Measurements from ENCODE around the gene PRELID2.
"Not testable (repeated sequence)": the region's sequence is repeated elsewhere in the genome, so short reads cannot be mapped to it uniquely, and the experiment has no call there.

PRELID2 gene

GRCh38 chr5:145840458-145841132 lies 5.5 kb upstream of the PRELID2 start:
- DNase-seq (ENCODE audit: low read depth in 2 of 3, low spot score in 2 of 3), result no peak

DNA sequence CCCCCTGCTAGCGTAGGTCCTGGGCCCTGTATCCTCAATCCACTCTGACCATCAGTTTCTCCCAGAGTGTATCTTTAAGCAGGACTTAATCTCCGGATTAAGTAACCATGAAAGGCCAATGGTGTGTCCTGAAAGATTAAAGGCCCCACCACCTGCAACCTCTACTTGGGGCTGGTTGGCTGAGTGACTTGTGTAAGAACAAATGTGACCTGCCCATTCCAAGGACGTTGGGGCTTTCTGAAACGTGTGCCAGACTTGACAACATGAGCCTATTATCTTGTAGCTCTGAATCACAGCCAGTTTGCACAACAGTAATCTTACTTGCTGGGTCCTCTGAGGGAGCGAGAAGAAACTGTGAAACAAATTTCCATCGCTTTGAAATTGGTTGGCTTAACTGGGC lies 3.1 kb upstream of the PRELID2 start:
- DNase-seq (ENCODE audit: low read depth in 2 of 3, low spot score in 2 of 3), result no peak

DNA sequence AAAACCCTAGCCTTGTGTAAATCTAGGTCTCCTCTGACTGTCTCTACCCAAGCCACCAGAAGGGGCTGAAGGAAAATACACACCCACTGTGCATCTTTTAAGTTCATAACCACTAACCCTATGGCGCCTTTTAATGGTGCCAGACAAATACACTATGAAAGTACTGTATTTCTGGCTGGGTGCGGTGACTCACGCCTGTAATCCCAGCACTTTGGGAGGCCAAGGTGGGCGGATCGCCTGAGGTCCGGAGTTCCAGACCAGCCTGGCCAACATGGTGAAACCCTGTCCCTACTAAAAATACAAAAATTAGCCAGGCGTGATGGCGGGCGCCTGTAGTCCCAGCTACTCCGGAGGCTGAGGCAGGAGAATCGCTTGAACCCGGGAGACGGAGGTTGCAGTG lies 1.1 kb upstream of the PRELID2 start:
- not testable (repeated sequence) for DNase-seq (ENCODE audit: low read depth in 2 of 3, low spot score in 2 of 3)

GRCh38 chr5:145835848-145836239 lies 702 bp upstream of the PRELID2 start:
- DNase-seq (ENCODE audit: low read depth in 2 of 3, low spot score in 2 of 3), result no peak

DNA sequence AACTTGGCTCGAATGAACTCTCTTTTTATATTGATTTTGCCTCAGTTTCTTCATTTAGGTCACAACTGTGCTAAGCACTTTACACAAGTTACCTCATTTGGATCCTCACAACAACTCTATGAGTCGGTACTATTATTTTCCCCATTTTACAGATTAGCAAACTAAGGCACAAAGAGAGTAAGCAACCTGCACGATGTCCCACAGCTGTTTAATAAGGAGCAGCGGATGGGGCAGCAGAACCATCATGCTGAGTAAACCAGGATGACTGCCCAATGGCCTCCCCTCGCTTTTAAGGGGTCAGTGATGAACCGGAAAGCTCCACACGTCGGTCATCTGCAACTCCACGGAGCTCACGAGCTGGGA lies 607 bp downstream of the PRELID2 start:
- DNase-seq (ENCODE audit: low read depth in 2 of 3, low spot score in 2 of 3), result no peak

- DNase-seq (ENCODE audit: low read depth in 2 of 3, low spot score in 2 of 3), result no peak
Measured at GRCh38 chr5:145833631-145834200, 1.4 kb downstream of the PRELID2 start.

DNA sequence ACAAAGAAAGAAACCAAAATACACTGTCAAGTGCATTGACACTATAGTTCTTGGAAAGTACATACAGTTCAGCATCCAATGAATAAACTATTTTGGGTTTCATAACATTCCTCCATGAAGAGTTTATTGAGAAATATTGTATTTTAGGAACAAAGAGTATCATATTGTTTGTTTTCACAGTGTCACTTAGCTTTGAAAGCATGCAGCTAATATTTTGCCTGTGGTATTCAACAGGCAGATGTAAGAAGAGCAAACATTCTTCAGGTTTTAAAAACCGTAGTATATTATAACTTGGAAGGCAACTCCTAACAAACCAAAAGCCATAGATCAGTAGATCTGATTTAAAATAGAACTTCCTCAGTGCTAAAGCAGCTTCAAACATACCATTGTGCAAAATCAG lies 4.5 kb downstream of the PRELID2 start:
- no peak for DNase-seq (ENCODE audit: low read depth in 2 of 3, low spot score in 2 of 3)

- no peak for DNase-seq (ENCODE audit: low read depth in 2 of 3, low spot score in 2 of 3)
Measured at GRCh38 chr5:145829708-145830361, 5.3 kb downstream of the PRELID2 start.

DNA sequence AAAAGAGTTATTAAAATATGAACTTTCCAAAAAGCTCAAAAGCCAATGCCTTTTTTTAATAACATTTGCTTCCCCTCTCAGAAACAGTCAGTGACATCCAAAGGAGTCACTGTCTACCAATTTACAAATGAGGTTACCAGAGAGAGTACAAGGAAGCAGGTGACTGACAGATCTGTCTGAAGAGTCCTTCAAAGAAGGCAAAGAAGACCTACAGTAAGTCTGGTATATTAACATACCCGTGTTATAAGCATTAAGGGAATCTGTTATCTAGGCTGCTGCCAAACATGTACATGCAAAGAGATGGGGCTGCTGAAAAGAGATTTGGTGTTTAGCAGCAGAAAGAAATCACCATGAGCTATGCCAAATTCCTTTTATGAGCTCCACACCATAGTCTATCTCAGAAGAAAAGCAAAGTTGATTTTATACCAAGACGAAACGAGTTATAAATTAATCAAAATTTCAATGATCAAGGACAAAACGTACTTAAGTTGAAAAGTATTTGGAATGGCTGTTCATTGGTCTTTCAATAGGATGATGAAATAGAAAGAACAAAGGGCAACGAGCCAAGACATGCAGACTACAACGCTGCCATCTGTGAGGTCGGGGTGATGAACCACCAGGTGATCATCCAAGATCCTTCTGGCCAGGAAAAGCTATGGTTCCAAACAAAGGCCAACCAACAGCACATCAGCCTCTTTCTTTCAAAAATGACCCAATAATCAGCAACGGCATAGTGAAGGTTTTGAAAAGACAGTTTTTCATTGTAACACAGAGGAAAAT lies 8.1 kb downstream of the PRELID2 start:
- DNase-seq (ENCODE audit: low read depth in 2 of 3, low spot score in 2 of 3), result no peak

DNA sequence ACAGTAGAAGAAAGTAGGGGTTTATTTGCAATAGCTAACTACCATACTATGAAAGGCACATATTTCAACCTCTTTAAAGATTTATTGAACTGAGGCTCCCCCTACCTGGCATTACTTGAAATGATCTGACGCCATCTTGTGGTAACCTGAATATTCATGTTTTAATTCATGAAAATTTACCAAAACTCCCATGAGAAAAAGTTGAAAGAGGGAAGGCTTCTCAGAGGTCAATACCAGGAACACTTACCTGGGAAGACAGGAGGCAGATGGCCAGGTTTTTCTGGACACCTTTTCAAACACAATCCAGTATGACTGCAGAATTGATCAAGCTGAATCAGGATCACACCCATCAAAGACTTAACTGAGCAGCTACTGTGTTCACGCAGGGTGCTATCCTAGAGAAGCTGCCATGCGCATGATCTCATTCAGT lies 9.4 kb downstream of the PRELID2 start:
- no peak for DNase-seq (ENCODE audit: low read depth in 2 of 3, low spot score in 2 of 3)

DNA sequence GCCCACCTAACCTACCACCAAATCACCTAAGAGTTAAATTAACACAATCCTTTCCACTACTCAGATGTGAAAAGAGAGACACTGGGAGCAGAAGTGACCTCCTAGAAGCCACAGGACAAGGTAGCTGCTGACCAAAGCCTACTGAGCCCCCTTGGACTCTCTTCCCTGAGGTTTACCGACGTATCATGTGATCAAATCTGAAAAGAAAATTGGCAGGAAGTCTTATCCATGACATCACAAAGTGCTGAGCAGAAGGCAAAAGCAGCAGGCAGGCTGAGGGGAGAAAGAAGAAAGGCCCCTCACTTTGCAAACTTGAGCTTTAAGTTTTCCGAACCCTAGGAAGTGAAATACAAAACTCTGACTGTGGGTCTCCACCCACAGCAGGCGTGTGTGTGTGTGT lies 11.1 kb downstream of the PRELID2 start:
- no peak for DNase-seq (ENCODE audit: low read depth in 2 of 3, low spot score in 2 of 3)

GRCh38 chr5:145818604-145819003 lies 16.5 kb downstream of the PRELID2 start:
- no peak for DNase-seq (ENCODE audit: low read depth in 2 of 3, low spot score in 2 of 3)

DNA sequence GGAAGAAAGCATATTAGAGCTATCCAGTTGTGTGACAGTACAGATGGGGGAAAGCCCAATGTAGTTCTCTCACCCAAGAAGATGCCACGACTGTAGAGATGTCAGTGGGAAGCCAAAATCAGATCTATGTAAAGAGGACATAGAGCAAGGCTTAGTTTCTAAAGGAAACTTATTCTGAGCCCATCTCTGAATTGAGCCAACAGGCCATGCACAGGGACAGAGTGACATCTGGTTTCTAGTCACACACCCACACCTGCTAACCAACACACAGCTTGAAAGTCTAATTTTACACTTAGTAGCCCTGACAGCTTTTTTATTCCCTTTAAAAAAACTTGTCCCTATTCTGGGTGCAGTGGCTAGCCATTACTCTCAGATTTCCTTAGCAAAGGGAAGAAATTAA lies 22.3 kb downstream of the PRELID2 start:
- no peak for DNase-seq (ENCODE audit: low read depth in 2 of 3, low spot score in 2 of 3)

GRCh38 chr5:145811834-145812625 lies 23.1 kb downstream of the PRELID2 start:
- DNase-seq (ENCODE audit: low read depth in 2 of 3, low spot score in 2 of 3), result no peak

GRCh38 chr5:145806923-145807322 lies 28.2 kb downstream of the PRELID2 start:
- DNase-seq (ENCODE audit: low read depth in 2 of 3, low spot score in 2 of 3), result no peak

DNA sequence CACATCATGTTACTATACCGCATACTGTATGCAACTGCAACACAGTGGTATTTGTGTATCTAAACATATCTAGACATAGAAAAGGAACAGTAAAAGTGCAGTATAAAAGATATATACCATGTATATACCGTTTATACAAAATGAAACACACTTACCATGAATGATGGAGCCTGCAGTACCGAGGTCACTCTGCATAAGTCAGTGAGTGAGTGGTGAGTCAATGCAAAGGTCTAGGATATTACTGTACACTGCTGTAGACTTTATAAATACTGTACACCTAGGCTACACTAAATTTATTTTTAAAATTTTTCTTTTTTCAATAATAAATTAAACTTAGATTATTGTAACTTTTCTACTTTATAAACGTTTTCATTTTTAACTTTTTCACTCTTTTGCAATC lies 29.3 kb downstream of the PRELID2 start:
- DNase-seq (ENCODE audit: low read depth in 2 of 3, low spot score in 2 of 3), result no peak

DNA sequence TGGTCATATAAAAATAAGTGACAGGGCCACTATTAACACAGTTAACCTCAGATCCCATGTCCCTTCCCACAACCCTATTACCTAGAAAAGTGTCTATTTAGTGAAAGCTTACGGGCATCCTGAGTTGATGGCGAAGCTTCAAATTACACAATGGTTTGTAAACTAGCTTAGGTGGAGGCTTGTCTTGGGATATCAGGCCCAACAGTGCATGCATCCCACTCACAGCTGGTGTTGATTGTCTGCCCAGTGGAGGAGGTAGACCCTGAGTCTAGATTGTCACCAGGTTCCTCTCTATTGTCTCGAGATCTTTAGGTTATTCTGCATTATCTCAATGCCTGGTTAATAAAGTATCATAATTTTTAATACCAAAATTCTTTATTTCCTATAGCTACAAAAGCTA lies 30.4 kb downstream of the PRELID2 start:
- DNase-seq (ENCODE audit: low read depth in 2 of 3, low spot score in 2 of 3), result no peak

- no peak for DNase-seq (ENCODE audit: low read depth in 2 of 3, low spot score in 2 of 3)
Measured at GRCh38 chr5:145803112-145804004, 31.8 kb downstream of the PRELID2 start.

DNA sequence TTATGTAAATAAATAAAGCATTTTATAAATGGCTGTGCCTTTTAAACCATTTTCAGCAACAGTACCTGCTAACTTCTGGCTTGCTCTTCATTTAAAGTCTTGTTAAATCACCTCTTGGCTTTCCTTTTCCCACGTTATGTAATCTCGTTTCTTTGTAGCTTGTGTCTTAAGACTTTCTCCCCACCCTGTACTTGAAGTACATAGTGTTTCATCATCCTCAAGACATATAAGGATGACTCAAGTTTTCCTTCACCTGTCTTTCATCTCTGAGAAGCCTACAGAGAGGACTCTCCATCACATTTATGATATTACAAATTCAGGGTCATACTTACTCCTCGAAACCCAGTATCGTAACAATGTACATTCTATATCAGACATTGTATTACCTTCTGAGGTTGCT lies 33.9 kb downstream of the PRELID2 start:
- no peak for DNase-seq (ENCODE audit: low read depth in 2 of 3, low spot score in 2 of 3)

GRCh38 chr5:145800181-145800580 lies 35.0 kb downstream of the PRELID2 start:
- no peak for DNase-seq (ENCODE audit: low read depth in 2 of 3, low spot score in 2 of 3)
